GM19455 (cell line): ENCODE data around the gene M6PR.
A peak's percentile ranks its signal among the peaks of the same experiment; 100 is the strongest.

Experiments
- ATAC-seq: cut with Tn5 transposase; IDR thresholded peaks from one replicate; pipeline ENCODE4 v1.9.1; 2021; ENCODE audit not compliant: unreplicated experiment

M6PR gene

DNA sequence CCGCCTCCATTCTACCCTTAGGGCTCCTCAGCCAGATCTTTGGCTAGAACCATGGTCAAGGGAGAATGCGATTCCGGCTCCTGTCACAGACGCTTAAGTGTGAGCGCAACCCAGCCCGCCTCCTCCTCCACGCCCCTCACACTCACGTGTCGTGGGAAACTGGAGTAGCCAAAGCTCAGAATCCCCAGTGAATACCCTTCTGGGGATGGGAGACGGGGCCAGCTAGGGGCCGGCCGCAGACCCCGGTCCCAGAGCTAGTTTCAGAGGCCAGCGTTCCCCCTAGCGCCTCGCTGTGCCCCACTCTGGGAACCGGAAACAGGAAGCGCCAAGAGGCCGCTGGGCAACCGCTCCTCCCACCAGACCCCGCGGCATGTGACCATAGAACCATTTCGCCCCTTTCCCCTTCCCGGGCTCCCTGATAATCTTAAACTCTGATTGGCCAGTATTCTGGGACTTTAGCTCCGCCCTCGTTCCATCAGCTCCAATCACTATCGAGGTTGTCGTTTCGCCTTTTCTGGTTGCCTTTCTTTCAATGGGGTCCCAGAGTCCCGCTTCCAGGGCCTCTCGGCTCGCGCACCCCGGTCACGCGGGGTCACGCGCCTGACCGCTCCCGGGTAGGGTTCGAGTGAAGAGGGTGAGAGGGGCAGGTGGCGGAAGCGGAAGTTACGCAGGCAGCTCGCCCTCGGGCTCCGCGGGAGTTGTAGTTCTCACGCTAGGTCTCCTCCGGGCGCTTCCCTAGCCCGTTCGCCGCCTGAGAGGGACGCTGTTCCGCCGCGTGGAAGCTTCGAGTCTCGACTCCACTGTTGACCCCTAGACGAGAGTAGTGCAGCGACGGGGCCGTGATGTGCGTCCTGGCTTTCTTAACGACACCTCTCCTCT is at the start of gene M6PR:
Gene M6PR, minus strand, starts transcription at position 304 of the 879 bp plus-strand sequence. CDS start 3,241 bp downstream, outside the sequence.
- ATAC-seq = peak; percentile 86

DNA sequence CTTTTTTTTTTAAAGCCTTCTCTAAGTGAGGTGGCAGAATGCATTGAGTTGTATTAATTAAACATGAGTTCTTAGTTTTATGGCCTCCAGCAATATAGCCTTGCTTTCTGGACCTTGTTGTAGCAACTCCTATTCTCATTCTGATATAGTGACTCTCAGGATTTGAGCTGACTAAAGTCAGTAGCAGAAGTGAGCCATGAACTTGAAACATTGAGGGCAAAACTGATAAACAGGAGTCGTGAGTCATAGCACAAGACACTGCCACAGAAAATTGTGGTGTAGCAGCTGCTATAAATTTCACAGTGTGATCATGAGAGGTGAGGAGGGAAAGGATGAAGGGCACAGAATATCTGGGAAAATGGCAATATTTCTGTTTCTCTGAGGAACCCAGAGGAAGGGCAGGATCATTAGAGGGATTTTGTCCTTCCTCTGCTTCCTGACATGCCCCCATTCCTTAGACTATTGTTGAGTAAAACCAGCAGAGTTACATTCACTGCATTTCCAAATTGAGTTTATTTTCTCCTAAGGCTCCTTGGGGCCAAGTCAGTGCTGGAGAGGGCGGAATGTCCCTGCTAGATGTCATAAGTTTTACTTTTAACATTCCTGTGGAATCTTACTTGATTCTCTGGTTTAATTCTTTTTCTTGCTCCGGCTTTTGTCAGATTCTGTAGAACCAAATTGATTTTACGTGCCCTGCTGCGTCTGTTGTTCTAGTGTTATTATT is 47.4 kb upstream of the M6PR start:
- peak; percentile 97 for ATAC-seq

DNA sequence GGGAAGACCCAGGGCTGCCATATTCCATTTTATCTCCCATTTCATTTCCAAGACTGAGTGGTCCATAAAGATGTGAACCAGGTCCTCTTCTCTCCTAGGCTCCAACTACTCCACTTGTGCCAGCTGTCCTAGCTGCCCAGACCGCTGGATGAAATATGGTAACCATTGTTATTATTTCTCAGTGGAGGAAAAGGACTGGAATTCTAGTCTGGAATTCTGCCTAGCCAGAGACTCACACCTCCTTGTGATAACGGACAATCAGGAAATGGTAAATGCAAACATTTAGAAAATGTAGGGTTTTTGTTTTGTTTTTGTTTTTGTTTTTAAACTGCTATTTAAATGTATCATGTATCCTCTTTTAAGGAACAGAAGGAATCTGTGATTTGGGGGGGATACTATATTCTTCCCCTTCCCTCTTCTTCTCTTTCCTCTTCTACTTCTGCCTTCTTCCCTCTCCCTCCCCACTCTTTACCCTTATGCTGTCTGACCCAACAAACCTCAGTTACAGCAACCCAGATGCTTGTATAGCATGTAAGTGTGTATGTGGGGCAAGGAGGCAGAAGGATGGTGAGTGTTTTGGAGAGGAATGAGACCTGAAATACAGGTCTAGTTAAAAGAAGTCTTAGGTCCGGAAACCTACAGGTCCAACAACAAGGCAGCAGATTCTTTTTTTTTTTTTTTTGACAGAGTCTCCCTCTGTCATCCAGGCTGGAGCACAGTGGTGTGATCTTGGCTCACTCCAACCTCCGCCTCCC is 45.8 kb upstream of the M6PR start:
- ATAC-seq = no peak

DNA sequence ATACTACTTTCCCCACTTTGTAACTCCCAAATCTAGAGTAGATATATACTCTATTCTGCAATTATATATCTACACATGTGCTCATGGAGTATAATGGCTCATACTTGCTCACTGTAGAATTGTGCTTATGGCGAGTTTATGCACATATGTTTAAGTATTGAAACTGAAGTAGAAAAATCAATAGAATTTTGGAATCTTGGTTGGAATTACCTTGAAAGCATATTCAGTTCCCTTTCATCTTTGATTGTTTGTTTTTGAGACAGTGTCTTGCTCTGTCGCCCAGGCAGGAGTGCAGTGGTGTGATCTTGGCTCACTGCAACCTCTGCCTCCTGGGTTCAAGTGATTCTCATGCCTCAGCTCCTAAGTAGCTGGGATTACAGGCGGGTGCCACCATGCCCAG is 44.4 kb upstream of the M6PR start:
- no peak for ATAC-seq

DNA sequence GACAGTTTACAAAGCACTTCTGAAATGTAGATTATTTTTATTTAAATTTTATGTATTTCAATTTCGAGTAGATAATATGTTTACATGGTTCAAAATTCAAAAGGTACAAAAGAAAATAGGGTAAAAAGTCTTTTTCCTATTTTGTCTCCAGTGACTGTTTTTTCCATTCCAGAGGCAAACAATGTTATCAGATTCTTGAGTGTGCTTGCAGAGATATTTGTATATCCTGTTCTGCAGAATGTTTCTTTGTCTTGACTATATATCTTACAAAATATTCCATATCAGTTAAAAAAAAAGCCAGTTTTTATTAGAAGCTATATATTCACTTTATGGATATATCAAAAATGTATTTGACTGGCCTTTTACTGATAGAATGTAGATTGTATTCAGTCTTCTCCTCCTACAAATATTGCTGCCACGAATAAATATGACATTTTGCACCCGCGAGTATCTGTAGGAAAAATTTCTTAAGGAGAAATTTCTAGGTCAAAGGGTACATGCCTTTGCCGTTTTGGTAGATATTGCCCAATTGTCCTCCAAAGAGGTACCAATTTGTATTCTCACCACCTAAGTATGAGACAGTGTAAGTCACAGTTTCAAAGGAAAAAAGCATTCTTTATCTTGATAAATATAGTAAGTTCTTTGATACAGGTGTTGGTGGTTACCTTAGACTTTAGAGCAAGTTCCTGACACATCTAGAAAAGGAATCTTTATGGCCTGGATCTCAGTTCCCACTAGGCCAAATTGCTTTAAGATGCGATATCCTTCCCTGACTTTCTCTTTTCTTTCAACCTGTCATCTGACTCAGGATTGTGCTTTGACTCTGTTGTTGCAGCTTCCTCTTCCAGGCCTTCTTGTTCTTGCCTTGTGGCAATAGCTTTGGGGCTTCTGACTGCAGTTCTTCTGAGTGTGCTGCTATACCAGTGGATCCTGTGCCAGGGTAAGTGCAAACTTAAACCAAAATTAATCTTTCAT is 42.2 kb upstream of the M6PR start:
- ATAC-seq = no peak

DNA sequence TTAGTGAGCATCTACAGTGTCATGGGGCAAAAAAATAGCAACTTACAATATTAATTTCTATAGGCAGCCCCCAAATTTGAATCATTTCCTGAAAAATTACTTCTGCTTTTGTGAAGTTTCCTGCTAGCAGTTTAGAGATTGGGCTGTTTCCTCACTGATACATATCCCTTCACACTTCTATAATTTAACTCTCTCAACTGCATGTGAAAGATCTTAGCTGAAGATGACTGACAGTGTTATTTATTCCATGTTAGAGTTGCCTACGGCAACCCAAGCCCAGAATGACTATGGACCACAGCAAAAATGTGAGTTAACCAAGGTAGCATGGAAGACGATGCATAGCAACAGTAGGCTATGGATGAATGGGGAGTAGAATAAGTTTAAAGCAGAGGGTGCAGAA is 40.0 kb upstream of the M6PR start, which contains the start of gene KLRG1:
Gene KLRG1, plus strand, starts transcription at position 134 of the 400 bp plus-strand sequence. Its CDS starts 90 bp downstream, at position 224.
- no peak for ATAC-seq

DNA sequence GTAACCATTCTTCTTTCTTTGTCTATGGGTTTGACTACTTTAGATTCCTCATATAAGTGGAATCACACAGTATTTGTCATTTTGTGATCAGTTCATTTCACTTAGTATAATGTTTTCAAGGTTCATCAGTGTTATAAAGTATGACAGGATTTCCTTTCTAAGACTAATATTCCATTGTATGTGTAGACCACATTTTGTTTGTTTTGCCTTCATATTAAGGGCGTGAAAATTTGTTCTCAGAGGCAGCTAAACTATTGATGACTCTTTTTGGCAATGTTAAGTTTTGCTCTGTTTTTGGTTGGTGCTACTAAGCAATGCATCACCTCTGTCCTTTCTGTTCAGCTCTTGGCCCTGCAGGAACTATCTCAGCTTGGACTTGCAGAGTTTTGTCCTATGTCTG is 38.2 kb upstream of the M6PR start:
- ATAC-seq = no peak

DNA sequence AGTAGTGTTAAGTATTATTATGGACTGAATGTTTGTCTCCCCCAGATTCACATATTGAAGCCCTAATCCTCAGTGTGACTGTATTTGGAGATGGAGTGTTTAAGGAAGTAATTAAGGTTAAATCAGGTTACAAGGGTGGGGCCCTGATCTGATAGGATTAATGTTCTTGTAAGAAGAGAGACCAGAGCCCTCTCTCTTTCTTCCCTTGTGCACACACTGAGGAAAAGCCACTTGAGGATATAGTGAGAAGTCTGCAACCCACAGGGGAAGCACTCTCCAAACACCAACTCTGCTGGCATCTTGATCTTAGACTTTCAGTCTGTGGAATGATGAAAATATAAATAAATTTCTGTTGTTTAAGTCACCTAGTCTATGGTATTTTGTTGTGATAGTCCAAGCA is 37.7 kb upstream of the M6PR start:
- no peak for ATAC-seq

DNA sequence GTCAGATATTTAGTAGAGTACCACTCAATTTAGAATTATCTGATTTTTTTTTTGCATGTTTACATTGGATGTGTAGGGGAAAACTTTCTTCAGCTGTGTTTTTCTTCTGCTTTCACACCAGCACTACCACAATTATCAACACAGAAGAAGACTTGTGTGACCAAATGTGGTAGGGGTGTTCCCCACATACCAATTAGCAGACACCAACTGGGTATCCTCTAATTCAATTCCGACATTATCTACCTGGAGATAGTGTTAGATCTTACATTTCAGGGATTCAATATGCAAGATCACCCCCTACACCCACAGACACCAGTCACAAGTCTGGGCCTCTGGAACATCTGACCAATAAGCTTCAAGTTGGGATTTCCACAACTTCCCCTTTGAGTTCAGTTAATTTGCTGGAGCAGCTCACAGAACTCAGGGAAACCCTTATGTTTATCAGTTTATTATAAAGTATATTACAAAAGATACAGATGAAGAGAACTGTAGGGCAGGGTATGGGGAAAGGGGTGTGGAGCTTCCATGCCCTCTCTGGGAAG is 35.8 kb upstream of the M6PR start:
- ATAC-seq = no peak

DNA sequence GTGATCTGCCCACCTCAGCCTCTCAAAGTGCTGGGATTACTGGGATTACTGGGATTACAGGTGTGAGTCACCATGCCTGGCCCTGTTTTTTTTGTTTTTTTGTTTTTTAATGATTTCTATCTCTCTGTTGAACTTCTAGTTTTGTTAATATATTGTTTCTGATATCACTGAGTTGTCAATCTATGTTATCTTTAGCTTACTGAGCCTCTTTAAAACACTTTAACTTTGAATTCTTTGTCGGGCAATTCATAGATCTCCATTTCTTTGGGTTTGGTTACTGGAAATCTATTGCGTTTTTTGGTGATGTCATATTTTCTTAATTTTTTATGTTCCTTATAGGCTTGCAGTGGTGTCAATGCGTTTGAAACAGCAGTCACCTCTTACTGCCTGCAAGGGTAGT is 30.7 kb upstream of the M6PR start:
- ATAC-seq = no peak

DNA sequence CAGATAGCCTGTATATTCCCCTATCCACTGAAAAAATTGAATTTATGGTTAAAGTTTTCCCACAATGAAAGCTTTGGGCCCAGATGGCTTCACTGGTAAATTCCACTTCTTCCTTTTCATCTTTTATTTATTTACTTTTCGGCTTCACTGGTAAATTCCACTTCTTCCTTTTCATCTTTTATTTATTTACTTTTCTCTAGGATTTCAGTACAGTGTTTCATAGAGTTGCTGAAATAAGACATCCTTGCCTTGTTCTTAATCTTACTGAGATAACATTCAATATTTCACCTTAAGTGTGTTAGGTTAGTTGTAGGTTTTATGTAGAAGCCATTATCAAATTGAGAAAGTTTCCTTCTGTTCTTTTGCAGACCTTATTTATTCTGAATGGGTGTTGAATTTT is 21.0 kb upstream of the M6PR start:
- no peak for ATAC-seq

DNA sequence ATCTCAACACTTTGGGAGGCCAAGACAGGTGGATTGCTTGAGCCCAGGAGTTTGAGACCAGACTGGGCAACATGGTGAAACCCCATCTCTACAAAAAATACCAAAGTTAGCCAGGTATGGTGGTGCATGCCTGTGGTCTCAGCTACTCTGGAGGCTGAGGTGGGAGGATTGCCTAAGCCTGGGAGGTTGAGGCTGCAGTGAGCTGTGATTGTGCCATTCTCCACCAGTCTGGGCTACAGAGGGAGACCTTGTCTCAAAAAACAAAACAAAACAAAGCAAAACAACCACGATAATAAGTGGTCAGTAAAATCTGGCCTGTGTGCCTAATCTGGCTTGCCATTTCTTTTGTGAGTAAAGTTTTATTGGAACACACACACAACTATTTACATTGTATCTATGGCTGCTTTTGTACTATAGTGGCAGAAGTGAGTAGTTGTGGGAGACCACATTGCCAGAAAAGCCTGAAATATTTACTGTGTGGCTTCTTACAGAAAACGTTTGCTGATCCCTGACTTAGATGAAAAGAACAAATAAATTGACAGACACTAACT is 20.5 kb upstream of the M6PR start:
- no peak for ATAC-seq

DNA sequence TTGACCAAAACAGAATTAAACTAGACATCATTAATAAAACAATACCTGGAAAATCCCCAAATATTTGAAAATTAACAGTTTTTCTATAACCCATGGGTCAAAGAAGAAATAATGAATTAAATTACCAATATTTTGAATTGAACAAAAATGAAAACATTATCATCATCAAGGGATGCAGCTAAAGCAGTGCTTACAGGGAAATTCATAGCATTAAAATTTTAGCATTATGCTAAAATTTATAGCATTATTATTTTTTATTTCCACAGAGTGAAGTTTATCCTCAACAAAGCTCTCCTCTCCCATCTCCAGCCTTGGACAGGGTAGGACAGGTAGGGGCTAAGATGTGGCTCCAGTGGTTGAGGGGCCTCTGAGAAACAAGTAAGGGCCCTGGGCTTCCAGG is 19.3 kb upstream of the M6PR start:
- ATAC-seq = no peak

DNA sequence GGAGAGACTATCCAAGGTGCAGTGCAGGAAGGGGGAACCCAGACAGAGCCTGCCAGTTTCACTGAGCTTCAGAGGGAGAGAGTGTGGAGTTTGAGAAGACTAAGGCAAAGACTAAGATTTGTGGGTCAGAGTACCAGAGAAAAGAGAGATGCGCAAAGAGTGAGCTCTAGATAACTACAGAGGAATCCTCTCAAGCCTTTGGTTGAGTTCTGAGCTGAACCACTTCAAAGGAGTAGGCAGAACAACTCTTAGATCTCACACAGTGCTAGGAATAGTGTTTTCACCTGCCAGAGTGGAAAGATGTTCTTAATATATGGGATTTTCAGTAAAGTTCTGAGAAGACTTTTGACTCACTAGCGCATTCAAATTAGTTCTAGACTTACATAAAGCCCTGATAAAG is 10.7 kb upstream of the M6PR start:
- no peak for ATAC-seq

DNA sequence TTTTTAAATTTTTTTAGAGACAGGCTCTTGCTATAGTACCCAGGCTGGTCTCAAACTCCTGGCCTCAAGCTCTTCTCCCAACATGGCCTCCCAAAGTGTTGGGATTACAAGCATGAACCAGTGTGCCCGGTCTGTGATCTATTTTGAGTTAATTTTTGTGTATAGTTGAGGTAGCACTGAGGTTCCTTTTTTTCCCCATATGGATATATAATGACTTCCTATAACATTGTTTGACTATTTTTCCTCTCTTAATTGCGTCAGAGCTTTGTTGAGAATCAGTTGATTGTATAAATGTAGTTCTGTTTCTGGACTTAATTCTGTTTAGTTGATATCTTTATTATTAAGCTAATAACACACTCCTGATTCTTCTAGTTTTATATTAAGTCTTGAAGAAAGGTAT is 8.6 kb upstream of the M6PR start:
- ATAC-seq = no peak

DNA sequence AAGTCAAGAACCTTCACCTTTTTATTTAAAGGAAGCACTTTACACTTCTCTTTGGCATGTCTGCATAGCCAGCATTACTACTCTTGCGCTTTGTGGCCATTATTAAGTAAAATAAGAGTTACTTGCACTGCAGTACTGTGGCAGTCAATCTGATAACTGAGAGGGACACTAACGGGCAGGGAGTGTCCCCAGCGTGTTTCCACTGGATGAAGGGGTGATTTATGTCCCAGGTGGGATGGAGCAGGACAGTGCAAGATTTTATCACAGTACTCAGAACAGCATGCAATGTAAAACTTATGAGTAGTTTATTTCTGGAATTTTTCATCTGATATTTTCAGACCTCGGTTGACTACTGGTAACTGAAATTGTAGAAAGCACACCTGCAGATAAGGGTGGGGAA is 8.1 kb upstream of the M6PR start:
- no peak for ATAC-seq

DNA sequence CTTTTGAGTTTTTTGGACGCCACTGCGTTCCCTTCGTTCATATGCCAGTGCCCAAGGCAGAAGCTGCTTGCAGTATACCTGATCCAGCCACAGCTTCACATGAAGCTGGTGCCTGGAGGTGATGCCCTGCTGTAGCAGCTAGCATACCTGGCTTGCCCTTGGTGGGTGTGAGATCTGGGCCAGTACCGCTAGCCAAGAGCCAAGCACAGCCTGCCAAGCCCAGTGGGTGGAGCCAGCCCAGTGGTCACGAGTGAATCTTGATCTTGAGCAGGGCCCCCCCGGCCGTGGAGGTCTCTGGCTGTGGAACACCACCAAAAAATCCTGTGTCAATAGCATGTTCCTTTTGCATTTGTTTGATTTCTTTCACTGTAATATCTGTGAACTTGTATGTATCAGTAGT is 7.3 kb upstream of the M6PR start:
- no peak for ATAC-seq

DNA sequence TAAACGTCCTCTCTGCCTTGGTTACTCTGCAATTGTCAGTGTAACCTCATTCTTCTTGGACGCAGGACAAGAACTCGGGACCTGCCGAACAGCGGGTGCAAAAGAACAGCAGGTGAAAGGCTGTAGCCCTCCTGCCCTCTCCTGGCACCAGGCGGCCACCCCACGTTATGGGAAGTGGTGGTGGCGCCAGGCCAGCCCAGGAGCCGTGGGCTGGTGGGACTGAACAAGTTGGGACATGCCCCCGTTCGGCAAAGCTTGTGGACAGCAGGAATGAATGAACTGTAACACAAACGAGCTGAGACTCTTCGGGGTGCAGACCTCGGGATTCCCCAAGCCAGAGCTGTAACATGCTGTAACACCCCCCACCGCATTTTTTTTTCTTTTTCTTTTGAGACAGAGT is 6.6 kb upstream of the M6PR start:
- ATAC-seq = no peak

DNA sequence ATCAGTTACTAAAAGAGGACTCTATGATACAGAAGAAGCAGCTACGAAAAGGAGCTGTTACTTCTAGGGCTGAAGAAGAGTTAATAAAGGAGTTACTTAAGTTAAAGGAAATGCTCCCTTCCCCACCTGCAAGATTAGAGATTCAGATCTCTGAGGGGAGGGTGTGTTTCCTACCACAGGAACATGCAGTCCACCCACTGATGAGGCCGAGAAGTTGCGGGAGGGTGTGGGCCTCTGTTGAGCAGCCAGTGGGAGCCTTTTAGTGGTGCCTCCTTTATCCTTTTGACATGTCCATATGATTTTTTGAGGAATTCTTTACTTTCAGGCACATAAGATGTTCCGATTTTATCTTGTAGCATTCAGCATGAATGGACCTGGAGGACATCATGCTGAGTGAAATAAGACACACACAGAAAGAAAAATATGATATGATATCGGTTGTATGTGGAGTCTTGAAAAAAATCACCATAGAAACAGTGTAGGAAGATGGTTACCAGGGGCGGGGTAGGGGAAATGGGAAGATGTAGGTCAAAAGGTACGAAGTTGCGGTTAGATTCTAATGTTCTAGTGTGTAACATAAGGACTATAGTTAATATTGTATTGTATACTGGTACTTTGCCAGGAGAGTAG is 4.4 kb upstream of the M6PR start:
- ATAC-seq = no peak
